ENCODE data around the gene LCP1.

The LCP1 gene

GRCh38 chr13:46160471-46161066, 21.4 kb downstream of the LCP1 start:
- DNase-seq (ENCODE audit: low read depth, low spot score), result no peak

GRCh38 chr13:46160065-46160464, 21.9 kb downstream of the LCP1 start:
- no peak for DNase-seq (ENCODE audit: low read depth, low spot score)

GRCh38 chr13:46158983-46159382, 23.0 kb downstream of the LCP1 start:
- DNase-seq (ENCODE audit: low read depth, low spot score), result no peak

GRCh38 chr13:46158222-46158621, 23.8 kb downstream of the LCP1 start:
- no peak for DNase-seq (ENCODE audit: low read depth, low spot score)

- no peak for DNase-seq (ENCODE audit: low read depth, low spot score)
Observed at GRCh38 chr13:46154136-46154801, 27.7 kb downstream of the LCP1 start.

- no peak for DNase-seq (ENCODE audit: low read depth, low spot score)
Observed at GRCh38 chr13:46152627-46153328, 29.2 kb downstream of the LCP1 start.

- no peak for DNase-seq (ENCODE audit: low read depth, low spot score)
Observed at GRCh38 chr13:46150134-46150693, 31.8 kb downstream of the LCP1 start.

GRCh38 chr13:46149272-46150133, 32.5 kb downstream of the LCP1 start:
- no peak for DNase-seq (ENCODE audit: low read depth, low spot score)

- no peak for DNase-seq (ENCODE audit: low read depth, low spot score)
Observed at GRCh38 chr13:46146898-46147297, 35.1 kb downstream of the LCP1 start.

- DNase-seq (ENCODE audit: low read depth, low spot score), result no peak
Observed at GRCh38 chr13:46145950-46146349, 36.0 kb downstream of the LCP1 start.

- DNase-seq (ENCODE audit: low read depth, low spot score), result no peak
Observed at GRCh38 chr13:46145135-46145534, 36.8 kb downstream of the LCP1 start.

- DNase-seq (ENCODE audit: low read depth, low spot score), result no peak
Observed at GRCh38 chr13:46143184-46143701, 38.7 kb downstream of the LCP1 start.

- no peak for DNase-seq (ENCODE audit: low read depth, low spot score)
Observed at GRCh38 chr13:46142776-46143175, 39.2 kb downstream of the LCP1 start.

GRCh38 chr13:46140044-46140443, 41.9 kb downstream of the LCP1 start:
- no peak for DNase-seq (ENCODE audit: low read depth, low spot score)

- no peak for DNase-seq (ENCODE audit: low read depth, low spot score)
Observed at GRCh38 chr13:46137627-46138317, 44.2 kb downstream of the LCP1 start.

- DNase-seq (ENCODE audit: low read depth, low spot score), result no peak
Observed at GRCh38 chr13:46136688-46137087, 45.3 kb downstream of the LCP1 start.

GRCh38 chr13:46134961-46135522, 46.9 kb downstream of the LCP1 start:
- no peak for DNase-seq (ENCODE audit: low read depth, low spot score)

GRCh38 chr13:46134494-46134893, 47.5 kb downstream of the LCP1 start:
- no peak for DNase-seq (ENCODE audit: low read depth, low spot score)

- no peak for DNase-seq (ENCODE audit: low read depth, low spot score)
Observed at GRCh38 chr13:46132109-46132508, 49.9 kb downstream of the LCP1 start.

GRCh38 chr13:46131705-46132104, 50.3 kb downstream of the LCP1 start:
- DNase-seq (ENCODE audit: low read depth, low spot score), result no peak
